ENCODE results near the gene SLC41A3.

SLC41A3 gene

GRCh38 chr3:126104028-126104635, 20.2 kb upstream of the SLC41A3 start:
- TF ChIP-seq ZFX (IDR thresholded peaks at IDR 0.05; ENCODE audit: borderline replicate concordance) (no peak), CTCF (IDR thresholded peaks at IDR 0.05) (no peak)
- H3K27ac ChIP-seq, result no peak overlapping the region

- no peak overlapping the region for H3K27ac ChIP-seq
- TF ChIP-seq CTCF (IDR thresholded peaks at IDR 0.05) (no peak), ZFX (IDR thresholded peaks at IDR 0.05; ENCODE audit: borderline replicate concordance) (no peak)
These were observed 19.4 kb upstream of the SLC41A3 start for GRCh38 chr3:126103121-126104027.

- no peak overlapping the region for H3K27ac ChIP-seq
- TF ChIP-seq CTCF (IDR thresholded peaks at IDR 0.05) (no peak), ZFX (IDR thresholded peaks at IDR 0.05; ENCODE audit: borderline replicate concordance) (no peak)
These were observed 18.6 kb upstream of the SLC41A3 start for GRCh38 chr3:126102530-126102951.

DNA sequence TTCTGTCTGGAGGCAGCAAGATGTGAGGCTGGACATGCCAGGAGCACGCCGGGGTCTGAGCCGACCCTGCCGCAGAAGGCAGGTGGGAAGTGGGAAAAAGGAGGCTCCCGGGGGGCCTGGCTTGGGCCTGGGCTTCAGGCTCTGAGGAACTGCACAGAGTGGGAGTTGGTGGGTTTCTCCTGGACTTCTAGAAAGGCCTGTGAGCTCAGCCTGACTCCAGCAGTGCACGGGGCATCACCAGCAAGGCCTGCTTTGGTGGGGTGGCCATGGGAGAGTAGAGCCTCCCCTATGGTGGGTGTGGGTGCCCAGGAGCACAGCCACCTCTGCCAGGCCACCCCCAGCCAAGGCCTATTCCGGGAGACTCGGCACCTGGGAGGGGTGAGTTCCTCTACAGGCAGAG, 18.1 kb upstream of the SLC41A3 start:
- no peak overlapping the region for H3K27ac ChIP-seq
- no peak for TF ChIP-seq CTCF (IDR thresholded peaks at IDR 0.05)
- TF ChIP-seq ZFX (IDR thresholded peaks at IDR 0.05; ENCODE audit: borderline replicate concordance), result no peak

DNA sequence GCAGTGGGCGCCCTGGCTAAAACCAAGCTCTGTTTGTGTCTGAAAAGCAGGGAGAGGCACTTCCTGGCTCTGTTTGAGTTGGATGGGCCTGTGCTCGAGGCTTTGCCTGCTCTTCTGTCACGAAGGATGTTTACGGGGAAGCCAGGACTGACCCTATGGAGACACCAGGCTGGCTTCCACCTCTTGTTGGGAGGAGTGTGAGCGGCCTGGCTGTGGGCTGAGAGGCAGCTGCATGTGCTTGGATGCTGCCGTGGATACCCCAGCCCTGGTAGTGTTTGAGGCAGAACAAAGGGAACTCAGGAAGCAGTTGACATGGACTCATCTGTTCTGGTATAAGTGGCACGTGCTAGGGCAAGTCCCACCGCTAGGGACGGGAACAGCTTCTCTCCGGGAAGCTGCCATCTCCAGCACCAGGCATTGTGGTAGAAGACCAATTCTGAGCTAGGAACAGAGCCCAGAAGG, 17.6 kb upstream of the SLC41A3 start:
- TF ChIP-seq ZFX (IDR thresholded peaks at IDR 0.05; ENCODE audit: borderline replicate concordance), result no peak
- no peak for TF ChIP-seq CTCF (IDR thresholded peaks at IDR 0.05)
- no peak overlapping the region for H3K27ac ChIP-seq

GRCh38 chr3:126100634-126101301, 16.8 kb upstream of the SLC41A3 start:
- TF ChIP-seq ZFX (IDR thresholded peaks at IDR 0.05; ENCODE audit: borderline replicate concordance) (no peak), CTCF (IDR thresholded peaks at IDR 0.05) (no peak)
- H3K27ac ChIP-seq, result no peak overlapping the region

Data from 22Rv1 (cell line).